ENCODE data around the gene PRKACA.
"Not testable (repeated sequence)": the region's sequence is repeated elsewhere in the genome, so short reads cannot be mapped to it uniquely, and the experiment has no call there.

PRKACA gene

DNA sequence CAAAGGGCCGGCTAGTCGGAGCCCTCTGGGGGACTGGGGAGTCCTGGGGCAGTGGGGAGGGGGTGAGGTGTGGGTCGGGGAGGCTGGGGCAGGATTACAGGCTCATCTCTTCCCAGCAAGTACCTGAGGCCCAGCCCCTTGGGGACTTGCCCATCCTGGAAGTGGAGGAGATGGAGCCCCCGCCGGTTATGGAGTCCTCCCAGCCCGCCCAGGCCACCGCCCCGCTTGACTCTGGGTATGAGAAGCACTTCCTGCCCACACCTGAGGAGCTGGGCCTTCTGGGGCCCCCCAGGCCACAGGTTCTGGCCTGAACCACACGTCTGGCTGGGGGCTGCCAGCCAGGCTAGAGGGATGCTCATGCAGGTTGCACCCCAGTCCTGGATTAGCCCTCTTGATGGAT is 65.6 kb downstream of the PRKACA start:
- Histone ChIP-seq H3K36me3 (ENCODE audit: control insufficient read depth, insufficient read depth, low read length, severe bottlenecking) (no peaks in the 10 kb centered on the region), H3K27me3 (replicated peaks; ENCODE audit: control insufficient read depth, insufficient read depth, low read length) (peaks cover 5% of the 10 kb centered on the region), H3K4me1 (ENCODE audit: control insufficient read depth, insufficient read depth, low read length) (no peaks in the 10 kb centered on the region), H3K4me3 (ENCODE audit: low read length) (no peak overlapping the region), H3K9me3 (ENCODE audit: control insufficient read depth, low read length) (peaks cover 6% of the 10 kb centered on the region), H3K9ac (ENCODE audit: low read length) (no peak overlapping the region)
- DNase-seq (ENCODE audit: low read depth) = no peak

DNA sequence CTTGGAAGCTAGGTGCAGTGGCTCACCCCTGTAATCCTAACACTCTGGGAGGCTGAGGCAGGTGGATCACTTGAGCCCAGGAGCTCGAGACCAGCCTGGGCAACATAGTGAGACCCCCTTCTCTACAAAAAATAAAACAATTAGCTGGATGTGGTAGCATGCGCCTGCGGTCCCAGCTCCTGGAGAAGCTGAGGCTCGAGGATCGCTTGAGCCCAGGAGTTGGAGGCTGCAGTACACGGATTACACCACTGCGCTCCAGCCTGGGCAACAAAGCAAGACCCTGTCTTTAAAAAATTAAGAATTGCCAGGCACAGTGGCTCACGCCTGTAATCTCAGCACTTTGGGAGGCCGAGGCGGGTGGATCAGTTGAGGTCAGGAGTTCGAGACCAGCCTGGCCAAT is 66.6 kb downstream of the PRKACA start:
- H3K9me3 ChIP-seq (ENCODE audit: control insufficient read depth, low read length); DNase-seq (ENCODE audit: low read depth); H3K36me3 ChIP-seq (ENCODE audit: control insufficient read depth, insufficient read depth, low read length, severe bottlenecking); H3K9ac ChIP-seq (ENCODE audit: low read length); H3K4me3 ChIP-seq (ENCODE audit: low read length); H3K4me1 ChIP-seq (ENCODE audit: control insufficient read depth, insufficient read depth, low read length); H3K27me3 ChIP-seq (replicated peaks; ENCODE audit: control insufficient read depth, insufficient read depth, low read length): not testable (repeated sequence)

DNA sequence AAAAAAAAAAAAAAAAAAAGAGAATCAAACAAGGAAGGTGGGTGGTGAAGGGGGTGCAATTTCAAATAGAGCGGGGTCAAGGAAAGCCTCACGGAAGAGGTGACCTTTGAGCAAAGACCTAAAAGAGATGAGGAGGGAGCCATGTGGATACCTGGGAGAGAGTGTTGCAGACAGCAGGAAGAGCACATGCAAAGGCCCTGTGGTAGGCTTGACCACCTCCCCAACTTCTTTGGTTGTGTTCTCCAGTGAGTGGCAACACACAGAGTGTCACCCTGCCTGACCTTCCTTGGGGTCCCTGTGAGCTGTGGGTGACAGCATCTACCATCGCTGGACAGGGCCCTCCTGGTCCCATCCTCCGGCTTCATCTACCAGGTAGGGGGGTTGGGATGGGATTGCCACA is 67.0 kb downstream of the PRKACA start:
- H3K9me3 ChIP-seq (ENCODE audit: control insufficient read depth, low read length) = peaks cover 6% of the 10 kb centered on the region
- no peak overlapping the region for H3K4me3 ChIP-seq (ENCODE audit: low read length)

DNA sequence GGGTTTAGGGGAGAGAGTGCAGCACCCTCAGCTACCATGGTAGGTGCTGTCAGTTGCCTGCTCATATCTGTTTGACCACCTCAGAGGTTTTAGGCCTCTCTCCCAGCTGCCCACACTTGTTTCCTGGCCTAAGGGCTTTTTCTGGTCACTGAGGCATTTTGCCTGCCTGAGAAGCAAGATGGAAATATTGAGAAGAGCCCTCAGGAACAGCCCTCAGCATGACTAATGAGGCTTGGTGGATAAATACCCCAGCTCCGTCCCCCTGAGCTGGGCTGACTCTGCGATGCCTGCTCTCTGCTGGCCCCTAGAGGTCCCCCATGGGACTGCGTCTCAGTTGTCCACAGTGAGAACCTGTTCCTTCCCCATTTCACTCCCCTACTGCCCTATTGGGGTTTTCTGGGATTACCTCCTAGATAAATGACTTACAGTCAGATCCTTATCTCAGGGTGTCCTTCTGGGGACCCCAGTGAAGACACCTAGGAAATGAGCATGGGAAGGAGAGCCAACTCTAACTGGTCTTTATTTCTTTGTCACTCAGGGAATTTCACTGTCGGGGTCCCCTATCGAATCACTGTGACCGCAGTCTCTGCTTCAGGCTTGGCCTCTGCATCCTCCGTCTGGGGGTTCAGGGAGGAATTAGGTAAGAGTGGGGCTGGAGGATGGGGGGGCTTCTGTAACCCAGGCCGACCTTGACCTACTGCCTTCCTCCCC is 69.0 kb downstream of the PRKACA start:
- Histone ChIP-seq H3K4me1 (ENCODE audit: control insufficient read depth, insufficient read depth, low read length) (no peaks in the 10 kb centered on the region), H3K4me3 (ENCODE audit: low read length) (no peak overlapping the region), H3K36me3 (ENCODE audit: control insufficient read depth, insufficient read depth, low read length, severe bottlenecking) (no peaks in the 10 kb centered on the region), H3K27me3 (replicated peaks; ENCODE audit: control insufficient read depth, insufficient read depth, low read length) (no peaks in the 10 kb centered on the region), H3K9ac (ENCODE audit: low read length) (no peak overlapping the region), H3K9me3 (ENCODE audit: control insufficient read depth, low read length) (peaks cover 6% of the 10 kb centered on the region)
- peak; percentile 49 for DNase-seq (ENCODE audit: low read depth)

More for the DNA sequence above, 67.0 kb downstream of the PRKACA start:
- H3K9ac ChIP-seq (ENCODE audit: low read length) = no peak overlapping the region
- no peaks in the 10 kb centered on the region for H3K4me1 ChIP-seq (ENCODE audit: control insufficient read depth, insufficient read depth, low read length)
- no peak for DNase-seq (ENCODE audit: low read depth)
- H3K27me3 ChIP-seq (replicated peaks; ENCODE audit: control insufficient read depth, insufficient read depth, low read length) = peaks cover 5% of the 10 kb centered on the region
- H3K36me3 ChIP-seq (ENCODE audit: control insufficient read depth, insufficient read depth, low read length, severe bottlenecking) = no peaks in the 10 kb centered on the region

DNA sequence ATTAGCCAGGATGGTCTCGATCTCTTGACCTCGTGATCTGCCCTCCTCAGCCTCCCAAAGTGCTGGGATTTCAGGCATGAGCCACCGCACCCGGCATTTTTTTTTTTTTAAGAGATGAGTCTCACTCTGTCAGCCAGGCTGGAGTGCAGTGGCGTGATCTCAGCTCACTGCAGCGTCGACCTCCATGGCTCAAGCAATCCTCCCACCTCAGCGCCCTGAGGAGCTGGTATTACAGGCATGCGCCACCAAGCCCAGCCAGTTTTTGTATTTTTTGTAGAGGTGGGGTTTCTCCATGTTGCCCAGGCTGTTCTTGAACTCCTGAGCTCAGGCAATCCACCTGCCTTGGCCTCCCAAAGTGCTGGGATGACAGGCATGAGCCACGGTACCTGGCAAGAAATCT is 69.7 kb downstream of the PRKACA start:
- DNase-seq (ENCODE audit: low read depth); H3K27me3 ChIP-seq (replicated peaks; ENCODE audit: control insufficient read depth, insufficient read depth, low read length); H3K4me3 ChIP-seq (ENCODE audit: low read length); H3K9me3 ChIP-seq (ENCODE audit: control insufficient read depth, low read length); H3K36me3 ChIP-seq (ENCODE audit: control insufficient read depth, insufficient read depth, low read length, severe bottlenecking); H3K9ac ChIP-seq (ENCODE audit: low read length); H3K4me1 ChIP-seq (ENCODE audit: control insufficient read depth, insufficient read depth, low read length): not testable (repeated sequence)

DNA sequence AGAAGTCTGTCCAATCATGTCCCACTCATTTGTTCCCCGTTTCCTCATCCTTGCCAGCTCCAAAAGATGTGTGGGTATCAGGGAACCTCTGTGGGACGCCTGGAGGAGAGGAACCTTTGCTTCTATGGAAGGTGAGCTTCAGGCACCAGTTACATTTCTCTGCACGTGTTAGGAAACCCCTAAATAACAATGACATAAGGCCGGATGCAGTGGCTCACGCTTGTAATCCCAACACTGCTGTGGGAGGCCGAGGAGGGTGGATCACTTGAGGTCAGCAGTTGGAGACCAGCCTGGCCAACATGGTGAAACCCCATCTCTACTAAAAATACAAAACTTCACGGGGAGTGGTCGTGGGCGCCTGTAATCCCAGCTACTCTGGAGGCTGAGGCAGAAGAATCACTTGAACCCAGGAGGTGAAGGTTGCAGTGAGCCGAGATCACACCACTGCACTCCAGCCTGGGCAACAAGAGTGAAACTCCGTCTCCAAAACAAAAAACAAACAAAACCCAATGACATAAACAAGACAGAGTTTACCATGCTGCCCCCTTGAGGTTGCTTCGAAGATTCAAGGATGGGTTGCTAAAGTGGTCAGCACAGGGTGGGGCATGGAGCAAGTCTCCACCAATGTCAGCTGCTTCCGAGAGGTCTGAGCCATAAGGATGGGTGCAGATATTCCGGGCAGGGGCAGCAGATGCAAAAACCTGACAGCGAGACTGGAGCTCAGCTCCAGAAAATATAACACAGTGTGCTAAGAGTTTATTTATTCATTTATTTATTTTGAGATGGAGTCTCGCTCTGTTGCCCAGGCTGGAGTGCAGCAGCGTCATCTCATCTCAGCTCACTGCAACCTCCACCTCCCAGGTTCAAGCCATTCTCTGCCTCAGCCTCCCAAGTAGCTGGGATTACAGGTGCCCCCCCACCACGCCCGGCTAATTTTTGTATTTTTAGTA is 74.6 kb downstream of the PRKACA start:
- not testable (repeated sequence) for H3K4me1 ChIP-seq (ENCODE audit: control insufficient read depth, insufficient read depth, low read length); H3K27me3 ChIP-seq (replicated peaks; ENCODE audit: control insufficient read depth, insufficient read depth, low read length); H3K9me3 ChIP-seq (ENCODE audit: control insufficient read depth, low read length); H3K4me3 ChIP-seq (ENCODE audit: low read length); H3K9ac ChIP-seq (ENCODE audit: low read length); H3K36me3 ChIP-seq (ENCODE audit: control insufficient read depth, insufficient read depth, low read length, severe bottlenecking)
- DNase-seq (ENCODE audit: low read depth) = peak; percentile 88

All from adipocyte (in vitro differentiated cells).